HepG2 (cell line): ENCODE measurements around the gene PTGIS. TPM values are rescaled to one million over a fixed set of nuclear protein-coding genes. Genes with fewer than 3 reads are reported as not detected.
A peak's percentile ranks its signal among the peaks of the same experiment; 100 is the strongest.

Source experiments
- ELF3 ChIP-seq: IDR thresholded peaks from 2 replicates; pipeline ENCODE4 v1.6.1; 2016; ENCODE audit warnings: missing genetic modification reagents, missing compliant biosample characterization
- FOXO1 ChIP-seq: sonication (generic); formaldehyde crosslinking; IDR thresholded peaks from 2 replicates; pipeline ENCODE4 v1.4.0; 2020; ENCODE audit warnings: missing genetic modification reagents
- HMG20A ChIP-seq: IDR thresholded peaks from 2 replicates; pipeline ENCODE4 v1.6.1; 2016; ENCODE audit warnings: borderline replicate concordance
- MATR3 ChIP-seq: sonication (generic); formaldehyde crosslinking; IDR thresholded peaks from 2 replicates; pipeline ENCODE4 v1.4.0; 2020; ENCODE audit warnings: missing genetic modification reagents
- MLXIP ChIP-seq: sonication (generic); formaldehyde crosslinking; IDR thresholded peaks from 2 replicates; pipeline ENCODE4 v1.9.0; 2021; ENCODE audit warnings: missing genetic modification reagents, borderline replicate concordance
- POLR2AphosphoS5 ChIP-seq: IDR thresholded peaks from 2 replicates; pipeline ENCODE4 v1.6.1; 2012; ENCODE audit warnings: low read depth, low read length
- SRSF1 ChIP-seq: fragments of 200-400 bp; formaldehyde crosslinking; optimal IDR thresholded peaks from 2 replicates; pipeline ENCODE3; 2017; ENCODE audit warnings: mild to moderate bottlenecking, low read depth, low read length, moderate library complexity
- ZFX ChIP-seq: sonication (generic); formaldehyde crosslinking; IDR thresholded peaks from 2 replicates; pipeline ENCODE4 v1.4.0; 2020; ENCODE audit warnings: mild to moderate bottlenecking, low read depth, missing genetic modification reagents, moderate library complexity
- ZNF224 ChIP-seq: sonication (generic); formaldehyde crosslinking; IDR thresholded peaks from 2 replicates; pipeline ENCODE4 v1.5.0; 2020; ENCODE audit warnings: mild to moderate bottlenecking, missing genetic modification reagents
- ZNF512 ChIP-seq: sonication (generic); formaldehyde crosslinking; IDR thresholded peaks from 2 replicates; pipeline ENCODE4 v1.4.0; 2020; ENCODE audit warnings: mild to moderate bottlenecking, missing genetic modification reagents
- ZNF546 ChIP-seq: sonication (generic); formaldehyde crosslinking; conservative IDR thresholded peaks from 2 replicates; pipeline ENCODE4 v1.8.1; 2023; ENCODE audit warnings: mild to moderate bottlenecking, missing genetic modification reagents
- ZNF737 ChIP-seq: sonication (generic); formaldehyde crosslinking; IDR thresholded peaks from 2 replicates; pipeline ENCODE4 v1.5.0; 2020; ENCODE audit warnings: missing genetic modification reagents, mild to moderate bottlenecking, borderline replicate concordance
- ZNF83 ChIP-seq: sonication (generic); formaldehyde crosslinking; IDR thresholded peaks from 2 replicates; pipeline ENCODE4 v1.4.0; 2020; ENCODE audit warnings: missing genetic modification reagents, mild to moderate bottlenecking, borderline replicate concordance
- polyA plus RNA-seq, 8 experiments: library from polyadenylated mRNA; depleted of rRNA in 3 of 8; stranded (reverse) in 7 of 8; unstranded in 1 of 8; fragments of >200 nt; fragmentation: Illumina TruSeq in 4 of 8; extraction: Trizol in 4 of 8; gene quantifications; 2 replicates each; pipeline versions ENCODE4 v1.2.1 to v1.2.3, GENCODE V29; 2011 to 2016; ENCODE audit warnings: low read depth in 4 of 8, missing spikeins in 1 of 8, mixed read lengths in 1 of 8; ENCODE audit not compliant: insufficient read depth in 1 of 8
- total RNA-seq, 5 experiments: library from RNA; depleted of rRNA; stranded (reverse); fragments of >200 nt; fragmentation: Illumina TruSeq; extraction: Trizol; gene quantifications; 2 replicates each; pipeline ENCODE4 v1.2.3, GENCODE V29; 2016; ENCODE audit warnings: low read depth in 1 of 5
- TF ChIP-seq, protein P1 (sequence below): IDR thresholded peaks from 2 replicates; pipeline ENCODE4 v1.6.1; 2016; ENCODE audit warnings: missing genetic modification reagents, missing compliant biosample characterization
- TF ChIP-seq, protein P2 (sequence below): fragments of 450-650 bp; IDR thresholded peaks from 2 replicates; pipeline ENCODE4 v1.6.1; 2017
- TF ChIP-seq, protein P3 (sequence below), 2 experiments: IDR thresholded peaks; 2 replicates each; pipeline ENCODE4 v1.6.1; 2011 to 2012; ENCODE audit warnings: low read length in 2 of 2, borderline replicate concordance in 1 of 2, low read depth in 1 of 2, mild to moderate bottlenecking in 1 of 2, moderate library complexity in 1 of 2
- TF ChIP-seq, protein P4 (sequence below): sonication (generic); formaldehyde crosslinking; conservative IDR thresholded peaks from 2 replicates; pipeline ENCODE4 v1.8.0; 2022; ENCODE audit warnings: low read depth, missing genetic modification reagents

The PTGIS gene
- total and polyA plus RNA-seq, 2 of the 13 experiments (the other 11 are each of a cell fraction or from before 2014, with no cell fraction given): not detected

DNA sequence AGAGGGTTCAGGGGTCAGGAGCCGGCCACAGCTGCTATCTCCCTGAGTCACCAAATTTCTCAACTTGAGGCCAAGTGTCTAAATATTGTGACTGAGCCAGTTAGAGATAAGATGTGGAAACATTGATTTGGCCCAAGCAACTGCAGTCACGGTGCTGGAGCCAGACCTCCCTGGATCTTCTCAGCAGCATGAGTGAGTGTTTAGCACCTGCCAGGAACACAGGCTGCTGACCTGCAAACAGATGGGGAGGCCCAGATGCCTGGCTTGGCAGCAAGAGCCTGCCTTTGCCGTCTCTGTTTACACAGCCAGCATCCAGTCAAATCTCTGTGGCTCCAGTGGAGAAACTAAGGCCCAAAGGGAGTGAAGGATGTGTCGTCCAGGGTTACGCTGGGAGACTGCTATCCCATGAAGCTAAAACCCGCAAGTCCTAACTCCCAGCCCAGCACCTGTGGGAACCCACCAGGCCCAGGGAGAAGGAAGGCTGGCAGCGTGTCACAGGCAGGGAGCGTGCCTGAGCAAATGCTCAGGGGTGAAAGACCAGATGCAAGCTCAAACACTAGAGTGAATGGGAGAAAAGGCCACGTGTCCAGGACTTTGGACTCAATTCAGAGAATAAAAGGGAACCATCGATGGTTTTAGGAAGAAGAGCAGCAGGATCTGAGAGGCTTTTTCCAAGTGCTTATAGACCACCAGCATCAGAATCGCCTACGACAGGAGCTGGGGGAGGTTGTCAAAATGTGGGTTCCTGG is 15.9 kb upstream of the PTGIS start (continued):
- TF ChIP-seq MLXIP: peak; percentile 76; the same call in 1 of the 2 replicates
- peak; percentile 42 for TF ChIP-seq FOXO1
- TF ChIP-seq SRSF1: no peak
- TF ChIP-seq, protein P1, sequence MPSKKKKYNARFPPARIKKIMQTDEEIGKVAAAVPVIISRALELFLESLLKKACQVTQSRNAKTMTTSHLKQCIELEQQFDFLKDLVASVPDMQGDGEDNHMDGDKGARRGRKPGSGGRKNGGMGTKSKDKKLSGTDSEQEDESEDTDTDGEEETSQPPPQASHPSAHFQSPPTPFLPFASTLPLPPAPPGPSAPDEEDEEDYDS (CRISPR knock-in tag): peak; percentile 96
- peak; percentile 64 for TF ChIP-seq HMG20A (CRISPR knock-in tag)
- peak; percentile 88 for TF ChIP-seq POLR2AphosphoS5
- TF ChIP-seq, protein P2, sequence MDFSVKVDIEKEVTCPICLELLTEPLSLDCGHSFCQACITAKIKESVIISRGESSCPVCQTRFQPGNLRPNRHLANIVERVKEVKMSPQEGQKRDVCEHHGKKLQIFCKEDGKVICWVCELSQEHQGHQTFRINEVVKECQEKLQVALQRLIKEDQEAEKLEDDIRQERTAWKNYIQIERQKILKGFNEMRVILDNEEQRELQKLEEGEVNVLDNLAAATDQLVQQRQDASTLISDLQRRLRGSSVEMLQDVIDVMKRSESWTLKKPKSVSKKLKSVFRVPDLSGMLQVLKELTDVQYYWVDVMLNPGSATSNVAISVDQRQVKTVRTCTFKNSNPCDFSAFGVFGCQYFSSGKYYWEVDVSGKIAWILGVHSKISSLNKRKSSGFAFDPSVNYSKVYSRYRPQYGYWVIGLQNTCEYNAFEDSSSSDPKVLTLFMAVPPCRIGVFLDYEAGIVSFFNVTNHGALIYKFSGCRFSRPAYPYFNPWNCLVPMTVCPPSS: no peak
- TF ChIP-seq MATR3: no peak
- TF ChIP-seq, protein P3, sequence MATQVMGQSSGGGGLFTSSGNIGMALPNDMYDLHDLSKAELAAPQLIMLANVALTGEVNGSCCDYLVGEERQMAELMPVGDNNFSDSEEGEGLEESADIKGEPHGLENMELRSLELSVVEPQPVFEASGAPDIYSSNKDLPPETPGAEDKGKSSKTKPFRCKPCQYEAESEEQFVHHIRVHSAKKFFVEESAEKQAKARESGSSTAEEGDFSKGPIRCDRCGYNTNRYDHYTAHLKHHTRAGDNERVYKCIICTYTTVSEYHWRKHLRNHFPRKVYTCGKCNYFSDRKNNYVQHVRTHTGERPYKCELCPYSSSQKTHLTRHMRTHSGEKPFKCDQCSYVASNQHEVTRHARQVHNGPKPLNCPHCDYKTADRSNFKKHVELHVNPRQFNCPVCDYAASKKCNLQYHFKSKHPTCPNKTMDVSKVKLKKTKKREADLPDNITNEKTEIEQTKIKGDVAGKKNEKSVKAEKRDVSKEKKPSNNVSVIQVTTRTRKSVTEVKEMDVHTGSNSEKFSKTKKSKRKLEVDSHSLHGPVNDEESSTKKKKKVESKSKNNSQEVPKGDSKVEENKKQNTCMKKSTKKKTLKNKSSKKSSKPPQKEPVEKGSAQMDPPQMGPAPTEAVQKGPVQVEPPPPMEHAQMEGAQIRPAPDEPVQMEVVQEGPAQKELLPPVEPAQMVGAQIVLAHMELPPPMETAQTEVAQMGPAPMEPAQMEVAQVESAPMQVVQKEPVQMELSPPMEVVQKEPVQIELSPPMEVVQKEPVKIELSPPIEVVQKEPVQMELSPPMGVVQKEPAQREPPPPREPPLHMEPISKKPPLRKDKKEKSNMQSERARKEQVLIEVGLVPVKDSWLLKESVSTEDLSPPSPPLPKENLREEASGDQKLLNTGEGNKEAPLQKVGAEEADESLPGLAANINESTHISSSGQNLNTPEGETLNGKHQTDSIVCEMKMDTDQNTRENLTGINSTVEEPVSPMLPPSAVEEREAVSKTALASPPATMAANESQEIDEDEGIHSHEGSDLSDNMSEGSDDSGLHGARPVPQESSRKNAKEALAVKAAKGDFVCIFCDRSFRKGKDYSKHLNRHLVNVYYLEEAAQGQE (IDR thresholded peaks at IDR 0.05; ENCODE audit: borderline replicate concordance in 1 of 2, low read depth in 1 of 2, low read length in 2 of 2): no peak; a peak in 1 of 4 replicates
- peak; percentile 98 for TF ChIP-seq ZFX (CRISPR knock-in tag)
- TF ChIP-seq ZNF546 (CRISPR knock-in tag): peak; percentile 95; the same call in 1 of the 2 replicates
- peak; percentile 92 for TF ChIP-seq ZNF224 (CRISPR knock-in tag)
- TF ChIP-seq ELF3: peak; percentile 86
- TF ChIP-seq ZNF83 (CRISPR knock-in tag): no peak
- TF ChIP-seq ZNF737 (CRISPR knock-in tag): no peak
- no peak for TF ChIP-seq ZNF512 (CRISPR knock-in tag)
- TF ChIP-seq, protein P4, sequence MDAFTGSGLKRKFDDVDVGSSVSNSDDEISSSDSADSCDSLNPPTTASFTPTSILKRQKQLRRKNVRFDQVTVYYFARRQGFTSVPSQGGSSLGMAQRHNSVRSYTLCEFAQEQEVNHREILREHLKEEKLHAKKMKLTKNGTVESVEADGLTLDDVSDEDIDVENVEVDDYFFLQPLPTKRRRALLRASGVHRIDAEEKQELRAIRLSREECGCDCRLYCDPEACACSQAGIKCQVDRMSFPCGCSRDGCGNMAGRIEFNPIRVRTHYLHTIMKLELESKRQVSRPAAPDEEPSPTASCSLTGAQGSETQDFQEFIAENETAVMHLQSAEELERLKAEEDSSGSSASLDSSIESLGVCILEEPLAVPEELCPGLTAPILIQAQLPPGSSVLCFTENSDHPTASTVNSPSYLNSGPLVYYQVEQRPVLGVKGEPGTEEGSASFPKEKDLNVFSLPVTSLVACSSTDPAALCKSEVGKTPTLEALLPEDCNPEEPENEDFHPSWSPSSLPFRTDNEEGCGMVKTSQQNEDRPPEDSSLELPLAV (CRISPR knock-in tag): no peak
